Measurements from ENCODE around the gene NDC1. TPM values are rescaled to one million over a fixed set of nuclear protein-coding genes. Genes with fewer than 3 reads are reported as not detected.

Gene NDC1
- polyA plus RNA-seq, 1 donor (not counting 4 experiments of a cell fraction or from before 2014, with no cell fraction given) = 36.1 TPM

GRCh38 chr1:53811414-53811851, 26.7 kb downstream of the NDC1 start:
- DNase-seq (ENCODE audit: low read depth, low spot score) (no peak), FAIRE-seq (no peak)
- Histone ChIP-seq H3K36me3 (ENCODE audit: control insufficient read depth in 2 of 2, extremely low read depth in 1 of 2, insufficient read depth in 2 of 2, low read length in 2 of 2) (peaks cover 3 to 12% of the 10 kb centered on the region in 2 experiments), H3K4me3 (ENCODE audit: control insufficient read depth in 2 of 3, extremely low read depth in 1 of 3, insufficient read depth in 2 of 3, low read depth in 1 of 3, low read length in 3 of 3) (no peak overlapping the region), H2AFZ (ENCODE audit: control insufficient read depth, low read length) (no peak overlapping the region), H3K9ac (ENCODE audit: control insufficient read depth, extremely low read depth, insufficient read depth, low read length) (no peak overlapping the region), H3K27ac (ENCODE audit: control insufficient read depth, insufficient read depth, low read length) (no peak overlapping the region), H3K9me3 (ENCODE audit: control insufficient read depth, low read depth, low read length) (no peaks in the 10 kb centered on the region), H3K4me2 (ENCODE audit: control insufficient read depth, extremely low read depth, insufficient read depth, low read depth, low read length) (no peak overlapping the region), H3K9me1 (ENCODE audit: control insufficient read depth, extremely low read depth, insufficient read depth, low read length) (no peaks in the 10 kb centered on the region), H3K27me3 (ENCODE audit: control insufficient read depth, extremely low read depth, insufficient read depth, low read length) (no peaks in the 10 kb centered on the region), H4K20me1 (ENCODE audit: control insufficient read depth, extremely low read depth, insufficient read depth, low read length) (no peaks in the 10 kb centered on the region), H3K79me2 (ENCODE audit: control insufficient read depth, insufficient read depth, low read length) (peaks cover 4% of the 10 kb centered on the region), H3K4me1 (ENCODE audit: control insufficient read depth, extremely low read depth, insufficient read depth, low read length) (no peaks in the 10 kb centered on the region)
- TF ChIP-seq EZH2 (IDR thresholded peaks at IDR 0.05; ENCODE audit: low read length) (no peak), CTCF (optimal IDR thresholded peaks at IDR 0.05 in 1 of 3, IDR thresholded peaks at IDR 0.05 in 1 of 3, conservative IDR thresholded peaks at IDR 0.05 in 1 of 3; ENCODE audit: extremely low read depth in 1 of 3, insufficient read depth in 2 of 3, low read length in 3 of 3) (peak in 2 of 3 experiments; percentile 19 to 21)
- dilution Hi-C loops (cut with MboI; ENCODE audit: extremely low pct_ligation_motif_present, low sequenced_read_pairs) = no loop called here

DNA sequence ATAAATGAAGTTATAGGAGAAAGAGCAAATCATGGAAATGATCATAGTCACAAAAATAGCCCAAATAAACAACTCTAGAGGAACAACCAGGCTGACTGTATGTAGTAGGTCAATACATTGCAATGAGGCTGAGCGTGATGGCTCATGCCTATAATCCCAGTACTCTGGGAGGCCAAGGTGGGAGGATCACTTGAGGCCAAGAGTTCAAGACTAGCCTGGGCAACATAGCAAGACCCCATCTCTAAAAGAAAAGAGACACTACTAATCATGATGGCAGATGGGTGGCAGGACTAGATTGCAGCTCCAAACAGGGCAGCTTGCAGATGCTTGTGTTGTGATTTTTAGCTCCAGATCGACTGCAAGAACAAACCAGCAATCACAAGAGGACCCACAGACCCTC, 27.6 kb downstream of the NDC1 start:
- H3K36me3 ChIP-seq (ENCODE audit: control insufficient read depth in 2 of 2, extremely low read depth in 1 of 2, insufficient read depth in 2 of 2, low read length in 2 of 2) = peaks cover 5 to 16% of the 10 kb centered on the region in 2 experiments
- FAIRE-seq = no peak

More for the DNA sequence above, 27.6 kb downstream of the NDC1 start:
- dilution Hi-C loops (cut with MboI; ENCODE audit: extremely low pct_ligation_motif_present, low sequenced_read_pairs) = no loop called here
- H4K20me1 ChIP-seq (ENCODE audit: control insufficient read depth, extremely low read depth, insufficient read depth, low read length) = no peaks in the 10 kb centered on the region
- H3K4me1 ChIP-seq (ENCODE audit: control insufficient read depth, extremely low read depth, insufficient read depth, low read length) = no peaks in the 10 kb centered on the region
- H3K9ac ChIP-seq (ENCODE audit: control insufficient read depth, extremely low read depth, insufficient read depth, low read length) = no peak overlapping the region
- no peaks in the 10 kb centered on the region for H3K27me3 ChIP-seq (ENCODE audit: control insufficient read depth, extremely low read depth, insufficient read depth, low read length)
- TF ChIP-seq EZH2 (IDR thresholded peaks at IDR 0.05; ENCODE audit: low read length) = no peak
- no peak for TF ChIP-seq CTCF (optimal IDR thresholded peaks at IDR 0.05 in 1 of 3, IDR thresholded peaks at IDR 0.05 in 1 of 3, conservative IDR thresholded peaks at IDR 0.05 in 1 of 3; ENCODE audit: extremely low read depth in 1 of 3, insufficient read depth in 2 of 3, low read length in 3 of 3)
- H3K9me1 ChIP-seq (ENCODE audit: control insufficient read depth, extremely low read depth, insufficient read depth, low read length) = no peaks in the 10 kb centered on the region
- H3K27ac ChIP-seq (ENCODE audit: control insufficient read depth, insufficient read depth, low read length) = no peak overlapping the region
- H3K79me2 ChIP-seq (ENCODE audit: control insufficient read depth, insufficient read depth, low read length) = peaks cover 4% of the 10 kb centered on the region
- no peak for DNase-seq (ENCODE audit: low read depth, low spot score)
- no peak overlapping the region for H3K4me2 ChIP-seq (ENCODE audit: control insufficient read depth, extremely low read depth, insufficient read depth, low read depth, low read length)
- H3K9me3 ChIP-seq (ENCODE audit: control insufficient read depth, low read depth, low read length) = no peaks in the 10 kb centered on the region
- no peak overlapping the region for H3K4me3 ChIP-seq (ENCODE audit: control insufficient read depth in 2 of 3, extremely low read depth in 1 of 3, insufficient read depth in 2 of 3, low read depth in 1 of 3, low read length in 3 of 3)
- no peak overlapping the region for H2AFZ ChIP-seq (ENCODE audit: control insufficient read depth, low read length)
